GM19239 (cell line): ENCODE measurements around the gene SND1.

Experiments used
- DNase-seq: peaks from one replicate; pipeline ENCODE4 v3.0.0; 2011; ENCODE audit warnings: low spot score; ENCODE audit not compliant: insufficient read length
- FAIRE-seq: peaks from 2 replicates; lab custom pipeline; 2011; peaks lifted over from hg19 to GRCh38; lab: Jason Lieb, UNC

SND1 gene

GRCh38 chr7:127879436-127879835 lies 227.4 kb downstream of the SND1 start:
- FAIRE-seq: no peak

GRCh38 chr7:127879942-127880341 lies 227.9 kb downstream of the SND1 start:
- FAIRE-seq: no peak
- no peak for DNase-seq

More at GRCh38 chr7:127879436-127879835, 227.4 kb downstream of the SND1 start:
- DNase-seq: no peak

- no peak for DNase-seq
- no peak for FAIRE-seq
Measured at GRCh38 chr7:127880454-127880853, 228.5 kb downstream of the SND1 start.

GRCh38 chr7:127881564-127881963 lies 229.6 kb downstream of the SND1 start:
- DNase-seq (no peak), FAIRE-seq (no peak)

GRCh38 chr7:127882313-127882920 lies 230.4 kb downstream of the SND1 start:
- DNase-seq: no peak
- no peak for FAIRE-seq

GRCh38 chr7:127884066-127884559 lies 232.1 kb downstream of the SND1 start:
- DNase-seq (no peak), FAIRE-seq (no peak)

GRCh38 chr7:127885222-127885772 lies 233.3 kb downstream of the SND1 start:
- no peak for DNase-seq
- FAIRE-seq: no peak

GRCh38 chr7:127885843-127886242 lies 233.8 kb downstream of the SND1 start:
- no peak for DNase-seq
- no peak for FAIRE-seq

GRCh38 chr7:127886248-127886647 lies 234.3 kb downstream of the SND1 start:
- DNase-seq (no peak), FAIRE-seq (no peak)

- DNase-seq (no peak), FAIRE-seq (no peak)
Measured at GRCh38 chr7:127887096-127887495, 235.1 kb downstream of the SND1 start.

- FAIRE-seq: no peak
Measured at GRCh38 chr7:127887631-127888030, 235.6 kb downstream of the SND1 start.

GRCh38 chr7:127888411-127888810 lies 236.4 kb downstream of the SND1 start:
- no peak for DNase-seq
- no peak for FAIRE-seq

More at GRCh38 chr7:127887631-127888030, 235.6 kb downstream of the SND1 start:
- no peak for DNase-seq

- no peak for DNase-seq
- no peak for FAIRE-seq
Measured at GRCh38 chr7:127888825-127889224, 236.8 kb downstream of the SND1 start.

GRCh38 chr7:127889677-127890076 lies 237.7 kb downstream of the SND1 start:
- DNase-seq (no peak), FAIRE-seq (no peak)

- FAIRE-seq: no peak
- no peak for DNase-seq
Measured at GRCh38 chr7:127890726-127891125, 238.7 kb downstream of the SND1 start.

GRCh38 chr7:127891144-127891543 lies 239.2 kb downstream of the SND1 start:
- no peak for FAIRE-seq

GRCh38 chr7:127891854-127892438 lies 240.0 kb downstream of the SND1 start:
- no peak for DNase-seq
- no peak for FAIRE-seq

More at GRCh38 chr7:127891144-127891543, 239.2 kb downstream of the SND1 start:
- DNase-seq: no peak

- DNase-seq (no peak), FAIRE-seq (no peak)
Measured at GRCh38 chr7:127892488-127893314, 240.7 kb downstream of the SND1 start.

- DNase-seq (no peak), FAIRE-seq (no peak)
Measured at GRCh38 chr7:127893547-127893946, 241.6 kb downstream of the SND1 start.

- DNase-seq: no peak
- FAIRE-seq: no peak
Measured at GRCh38 chr7:127894588-127894987, 242.6 kb downstream of the SND1 start.

GRCh38 chr7:127895360-127895759 lies 243.4 kb downstream of the SND1 start:
- FAIRE-seq (no peak), DNase-seq (no peak)
